Neural cell (in vitro differentiated cells): ENCODE results near the gene ENAH. TPM values are rescaled to one million over a fixed set of nuclear protein-coding genes. Genes with fewer than 3 reads are reported as not detected.

Experiments used
- H2AFZ ChIP-seq: fragments of 200-600, 300-800 bp; sonication (generic), shearing (Covaris generic); 2 replicates; pipeline ENCODE4 v1.6.0; 2014; ENCODE audit warnings: low read depth, mild to moderate bottlenecking, antibody characterized with exemption, low read length, moderate library complexity
- H3F3A ChIP-seq: fragments of 200-600 bp; shearing (Covaris generic); 2 replicates; pipeline ENCODE4 v1.6.1; 2016; ENCODE audit warnings: mild to moderate bottlenecking, moderate library complexity, mixed read lengths, antibody characterized with exemption, low read length; ENCODE audit not compliant: insufficient read depth, poor library complexity, severe bottlenecking
- H3K27ac ChIP-seq: fragments of 200-600, 300-800 bp; sonication (generic), shearing (Covaris generic); 2 replicates; pipeline ENCODE4 v1.5.1; 2014; ENCODE audit warnings: mild to moderate bottlenecking, low read length, moderate library complexity
- H3K27me3 ChIP-seq: fragments of 300-800, 200-600 bp; sonication (generic), shearing (Covaris generic); 2 replicates; pipeline ENCODE4 v1.6.0; 2014; ENCODE audit warnings: mild to moderate bottlenecking, low read depth, low read length, moderate library complexity; ENCODE audit not compliant: insufficient read depth
- H3K36me3 ChIP-seq: fragments of 300-800, 200-600 bp; sonication (generic), shearing (Covaris generic); 2 replicates; pipeline ENCODE4 v1.5.1; 2014; ENCODE audit warnings: mild to moderate bottlenecking, antibody characterized with exemption, low read length, moderate library complexity; ENCODE audit not compliant: insufficient read depth
- H3K4me2 ChIP-seq: fragments of 300-800, 200-600 bp; sonication (generic), shearing (Covaris generic); 2 replicates; pipeline ENCODE4 v1.6.0; 2014; ENCODE audit warnings: mild to moderate bottlenecking, low read length
- H3K4me3 ChIP-seq: fragments of 300-800, 200-600 bp; sonication (generic), shearing (Covaris generic); 2 replicates; pipeline ENCODE4 v1.5.1; 2014; ENCODE audit warnings: mild to moderate bottlenecking, low read length, moderate library complexity
- H3K79me2 ChIP-seq: fragments of 200-600 bp; shearing (Covaris generic); replicated peaks from 2 replicates; pipeline ENCODE4 v1.6.0; 2014; ENCODE audit warnings: mild to moderate bottlenecking, low read length, moderate library complexity; ENCODE audit not compliant: insufficient read depth
- H3K9ac ChIP-seq: fragments of 300-800, 200-600 bp; sonication (generic), shearing (Covaris generic); 2 replicates; pipeline ENCODE4 v1.6.1; 2016; ENCODE audit warnings: mild to moderate bottlenecking, low read length, mixed read lengths
- H3K9me2 ChIP-seq: fragments of 200-600 bp; shearing (Covaris generic); 2 replicates; pipeline ENCODE4 v1.6.1; 2016; ENCODE audit warnings: mild to moderate bottlenecking, low read length, mixed read lengths; ENCODE audit not compliant: insufficient read depth
- H3K9me3 ChIP-seq: fragments of 200-600, 300-800 bp; sonication (generic), shearing (Covaris generic); 2 replicates; pipeline ENCODE4 v1.6.1; 2016; ENCODE audit warnings: mild to moderate bottlenecking, mixed run types, low read length, moderate library complexity, mixed read lengths
- H4K20me1 ChIP-seq: fragments of 200-600 bp; shearing (Covaris generic); 2 replicates; pipeline ENCODE4 v1.6.1; 2016; ENCODE audit warnings: mild to moderate bottlenecking, mixed run types; ENCODE audit not compliant: insufficient read depth
- EP300 ChIP-seq: fragments of 450-650 bp; conservative IDR thresholded peaks from 2 replicates; pipeline ENCODE4 v1.6.1; 2014; ENCODE audit warnings: antibody characterized with exemption, mild to moderate bottlenecking, moderate library complexity; ENCODE audit not compliant: poor library complexity, severe bottlenecking
- EZH2 ChIP-seq: fragments of 200-600, 300-800 bp; shearing (Covaris generic), sonication (generic); IDR thresholded peaks from 2 replicates; pipeline ENCODE4 v1.6.1; 2014; ENCODE audit warnings: antibody characterized with exemption, low read length, borderline replicate concordance, mild to moderate bottlenecking; ENCODE audit not compliant: insufficient read depth, poor library complexity, severe bottlenecking
- MXI1 ChIP-seq: fragments of 450-650 bp; conservative IDR thresholded peaks from 2 replicates; pipeline ENCODE4 v1.6.1; 2014; ENCODE audit warnings: antibody characterized with exemption, mild to moderate bottlenecking; ENCODE audit not compliant: poor library complexity, severe bottlenecking
- POLR2AphosphoS5 ChIP-seq: IDR thresholded peaks from 2 replicates; pipeline ENCODE4 v1.6.1; 2012
- RAD21 ChIP-seq: fragments of 450-650 bp; conservative IDR thresholded peaks from 2 replicates; pipeline ENCODE4 v1.6.1; 2014; ENCODE audit warnings: antibody characterized with exemption, mild to moderate bottlenecking, moderate library complexity
- SMC3 ChIP-seq: fragments of 450-650 bp; conservative IDR thresholded peaks from 2 replicates; pipeline ENCODE4 v1.6.1; 2014; ENCODE audit warnings: antibody characterized with exemption, mild to moderate bottlenecking, moderate library complexity; ENCODE audit not compliant: poor library complexity
- TAF1 ChIP-seq: IDR thresholded peaks from 2 replicates; pipeline ENCODE4 v1.6.1; 2012; ENCODE audit warnings: low read depth
- polyA plus RNA-seq: library from polyadenylated mRNA; depleted of rRNA; stranded (reverse); fragments of >200 nt; gene quantifications from 2 replicates; pipeline ENCODE4 v1.2.3, GENCODE V29; 2014
- TF ChIP-seq, protein P1 (sequence below): IDR thresholded peaks from 2 replicates; pipeline ENCODE4 v1.6.1; 2012; ENCODE audit warnings: borderline replicate concordance
- TF ChIP-seq, protein P2 (sequence below): fragments of 450-650 bp; IDR thresholded peaks from 2 replicates; pipeline ENCODE4 v1.5.1; 2014; ENCODE audit warnings: antibody characterized with exemption, mild to moderate bottlenecking, moderate library complexity; ENCODE audit not compliant: poor library complexity, severe bottlenecking

ENAH gene
- polyA plus RNA-seq, 1 donor from 2014 or later = 58.4 TPM

DNA sequence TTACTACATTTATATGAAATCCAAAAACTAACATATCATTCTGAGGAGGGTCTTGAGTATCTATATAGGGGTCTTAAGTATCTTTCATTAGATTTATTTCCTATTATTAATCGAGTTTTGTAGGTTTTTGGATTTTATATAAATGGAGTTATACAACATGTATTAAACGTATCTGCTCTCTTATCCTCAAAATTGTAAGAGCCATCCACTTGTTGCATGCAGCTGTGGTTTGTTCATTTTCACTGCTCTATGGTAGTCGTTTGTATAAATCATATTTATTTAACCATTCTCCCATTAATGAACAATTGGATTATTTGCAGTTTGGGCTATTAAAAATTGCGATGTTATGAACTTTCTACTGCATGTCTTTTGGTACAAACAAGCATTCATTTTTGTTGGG is 97.1 kb downstream of the ENAH start:
- H4K20me1 ChIP-seq = no peaks in the 10 kb centered on the region

DNA sequence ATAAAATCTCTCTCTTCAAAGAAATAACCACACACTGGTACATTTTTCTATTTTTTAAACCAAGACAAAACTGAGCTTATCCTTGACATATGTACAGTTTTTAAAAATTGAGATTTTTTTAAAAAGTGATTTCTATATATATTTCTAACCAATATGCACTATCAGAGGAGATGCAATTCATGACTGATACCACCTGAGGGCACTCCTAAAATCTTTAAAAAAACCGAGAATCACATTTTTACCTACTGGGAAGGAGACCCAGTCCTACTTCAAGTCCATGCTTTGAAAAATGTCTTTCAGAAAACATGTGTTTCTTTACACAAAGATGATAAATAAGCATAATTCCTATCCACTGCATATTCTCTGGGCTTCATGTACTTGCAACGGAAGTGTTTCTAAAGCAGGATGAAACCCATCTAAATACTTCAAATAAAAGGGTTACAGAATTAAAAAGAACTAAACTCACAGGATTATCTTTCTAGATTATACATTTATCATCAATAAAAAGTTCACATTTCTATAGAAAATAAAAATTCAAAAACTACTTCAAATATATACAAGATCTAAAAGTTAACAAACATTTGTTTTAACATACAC is 98.6 kb downstream of the ENAH start:
- Histone ChIP-seq H3K79me2 (peaks cover 46% of the 10 kb centered on the region), H3K36me3 (peaks cover 13% of the 10 kb centered on the region), H4K20me1 (no peaks in the 10 kb centered on the region), H3F3A (no peaks in the 10 kb centered on the region), H3K4me2 (no peak overlapping the region), H3K9me2 (no peaks in the 10 kb centered on the region), H3K27ac (no peak overlapping the region), H3K27me3 (no peaks in the 10 kb centered on the region), H3K9ac (no peak overlapping the region), H3K9me3 (peaks cover 6% of the 10 kb centered on the region), H3K4me3 (no peak overlapping the region), H2AFZ (no peak overlapping the region)
- TF ChIP-seq, protein P1, sequence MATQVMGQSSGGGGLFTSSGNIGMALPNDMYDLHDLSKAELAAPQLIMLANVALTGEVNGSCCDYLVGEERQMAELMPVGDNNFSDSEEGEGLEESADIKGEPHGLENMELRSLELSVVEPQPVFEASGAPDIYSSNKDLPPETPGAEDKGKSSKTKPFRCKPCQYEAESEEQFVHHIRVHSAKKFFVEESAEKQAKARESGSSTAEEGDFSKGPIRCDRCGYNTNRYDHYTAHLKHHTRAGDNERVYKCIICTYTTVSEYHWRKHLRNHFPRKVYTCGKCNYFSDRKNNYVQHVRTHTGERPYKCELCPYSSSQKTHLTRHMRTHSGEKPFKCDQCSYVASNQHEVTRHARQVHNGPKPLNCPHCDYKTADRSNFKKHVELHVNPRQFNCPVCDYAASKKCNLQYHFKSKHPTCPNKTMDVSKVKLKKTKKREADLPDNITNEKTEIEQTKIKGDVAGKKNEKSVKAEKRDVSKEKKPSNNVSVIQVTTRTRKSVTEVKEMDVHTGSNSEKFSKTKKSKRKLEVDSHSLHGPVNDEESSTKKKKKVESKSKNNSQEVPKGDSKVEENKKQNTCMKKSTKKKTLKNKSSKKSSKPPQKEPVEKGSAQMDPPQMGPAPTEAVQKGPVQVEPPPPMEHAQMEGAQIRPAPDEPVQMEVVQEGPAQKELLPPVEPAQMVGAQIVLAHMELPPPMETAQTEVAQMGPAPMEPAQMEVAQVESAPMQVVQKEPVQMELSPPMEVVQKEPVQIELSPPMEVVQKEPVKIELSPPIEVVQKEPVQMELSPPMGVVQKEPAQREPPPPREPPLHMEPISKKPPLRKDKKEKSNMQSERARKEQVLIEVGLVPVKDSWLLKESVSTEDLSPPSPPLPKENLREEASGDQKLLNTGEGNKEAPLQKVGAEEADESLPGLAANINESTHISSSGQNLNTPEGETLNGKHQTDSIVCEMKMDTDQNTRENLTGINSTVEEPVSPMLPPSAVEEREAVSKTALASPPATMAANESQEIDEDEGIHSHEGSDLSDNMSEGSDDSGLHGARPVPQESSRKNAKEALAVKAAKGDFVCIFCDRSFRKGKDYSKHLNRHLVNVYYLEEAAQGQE = no peak
- TF ChIP-seq MXI1 (no peak), EZH2 (no peak), EP300 (no peak), TAF1 (no peak), RAD21 (peak; percentile 53), SMC3 (peak; percentile 66), POLR2AphosphoS5 (no peak)
- TF ChIP-seq, protein P2, sequence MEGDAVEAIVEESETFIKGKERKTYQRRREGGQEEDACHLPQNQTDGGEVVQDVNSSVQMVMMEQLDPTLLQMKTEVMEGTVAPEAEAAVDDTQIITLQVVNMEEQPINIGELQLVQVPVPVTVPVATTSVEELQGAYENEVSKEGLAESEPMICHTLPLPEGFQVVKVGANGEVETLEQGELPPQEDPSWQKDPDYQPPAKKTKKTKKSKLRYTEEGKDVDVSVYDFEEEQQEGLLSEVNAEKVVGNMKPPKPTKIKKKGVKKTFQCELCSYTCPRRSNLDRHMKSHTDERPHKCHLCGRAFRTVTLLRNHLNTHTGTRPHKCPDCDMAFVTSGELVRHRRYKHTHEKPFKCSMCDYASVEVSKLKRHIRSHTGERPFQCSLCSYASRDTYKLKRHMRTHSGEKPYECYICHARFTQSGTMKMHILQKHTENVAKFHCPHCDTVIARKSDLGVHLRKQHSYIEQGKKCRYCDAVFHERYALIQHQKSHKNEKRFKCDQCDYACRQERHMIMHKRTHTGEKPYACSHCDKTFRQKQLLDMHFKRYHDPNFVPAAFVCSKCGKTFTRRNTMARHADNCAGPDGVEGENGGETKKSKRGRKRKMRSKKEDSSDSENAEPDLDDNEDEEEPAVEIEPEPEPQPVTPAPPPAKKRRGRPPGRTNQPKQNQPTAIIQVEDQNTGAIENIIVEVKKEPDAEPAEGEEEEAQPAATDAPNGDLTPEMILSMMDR = peak; percentile 57

More for the DNA sequence above, 97.1 kb downstream of the ENAH start:
- Histone ChIP-seq H3K4me3 (no peak overlapping the region), H3K9me3 (peaks cover 6% of the 10 kb centered on the region), H3K9ac (no peak overlapping the region), H3K36me3 (peaks cover 13% of the 10 kb centered on the region), H3K9me2 (no peaks in the 10 kb centered on the region), H3K27me3 (no peaks in the 10 kb centered on the region), H3K27ac (no peak overlapping the region), H3F3A (no peaks in the 10 kb centered on the region), H2AFZ (no peak overlapping the region), H3K4me2 (no peak overlapping the region), H3K79me2 (peaks cover 38% of the 10 kb centered on the region)
- no peak for TF ChIP-seq SMC3
- no peak for TF ChIP-seq EZH2
- no peak for TF ChIP-seq RAD21
- no peak for TF ChIP-seq EP300
- TF ChIP-seq, protein P2 = no peak
- no peak for TF ChIP-seq TAF1
- TF ChIP-seq MXI1 = no peak
- TF ChIP-seq, protein P1 = no peak
- TF ChIP-seq POLR2AphosphoS5 = no peak
